RKO (cell line): ENCODE data around the gene ZDHHC19.
"Not testable (repeated sequence)": the region's sequence is repeated elsewhere in the genome, so short reads cannot be mapped to it uniquely, and the experiment has no call there.

Experiments used
- DNase-seq: peaks from one replicate; pipeline ENCODE4 v3.0.0-alpha.2; 2016; ENCODE audit warnings: low spot score

Gene ZDHHC19

DNA sequence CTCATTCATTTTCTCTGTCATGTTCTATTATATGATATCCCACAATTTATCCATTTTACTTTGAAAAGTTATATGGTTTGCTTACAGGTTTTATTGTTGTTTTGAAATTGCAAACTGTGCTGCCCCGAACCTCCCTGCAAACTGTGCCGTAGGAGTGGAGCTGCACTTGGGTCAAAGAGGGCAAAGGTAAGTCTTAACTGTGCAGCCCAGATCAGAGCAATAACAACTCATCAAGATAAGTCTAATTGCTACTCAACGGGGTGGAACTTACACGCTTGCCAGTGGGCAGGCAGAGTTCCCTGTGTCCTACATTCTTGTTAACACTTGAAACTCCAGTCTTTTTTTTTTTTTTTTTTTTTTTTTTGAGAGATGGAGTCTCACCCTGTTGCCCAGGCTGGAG lies 33.2 kb downstream of the ZDHHC19 start:
- no peak for DNase-seq

DNA sequence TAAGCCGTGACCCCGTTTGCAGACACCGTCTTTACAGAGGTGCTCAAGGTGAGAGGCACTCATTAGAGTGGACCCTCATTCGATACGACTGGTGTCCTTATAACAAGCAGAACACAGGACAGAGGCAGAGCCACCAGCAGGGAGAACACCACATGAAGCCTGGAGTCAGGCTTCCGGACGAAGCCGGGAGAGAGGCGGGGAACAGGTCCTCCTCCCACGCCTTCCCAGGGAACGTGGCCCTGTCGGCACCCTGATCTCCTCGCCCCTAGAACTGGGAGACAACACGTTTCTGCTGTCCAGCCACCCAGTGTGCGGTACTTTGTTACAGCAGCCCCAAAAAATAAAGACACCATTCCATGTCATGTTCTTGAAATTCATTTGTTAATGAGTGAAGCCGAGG lies 33.6 kb downstream of the ZDHHC19 start:
- DNase-seq, result no peak

DNA sequence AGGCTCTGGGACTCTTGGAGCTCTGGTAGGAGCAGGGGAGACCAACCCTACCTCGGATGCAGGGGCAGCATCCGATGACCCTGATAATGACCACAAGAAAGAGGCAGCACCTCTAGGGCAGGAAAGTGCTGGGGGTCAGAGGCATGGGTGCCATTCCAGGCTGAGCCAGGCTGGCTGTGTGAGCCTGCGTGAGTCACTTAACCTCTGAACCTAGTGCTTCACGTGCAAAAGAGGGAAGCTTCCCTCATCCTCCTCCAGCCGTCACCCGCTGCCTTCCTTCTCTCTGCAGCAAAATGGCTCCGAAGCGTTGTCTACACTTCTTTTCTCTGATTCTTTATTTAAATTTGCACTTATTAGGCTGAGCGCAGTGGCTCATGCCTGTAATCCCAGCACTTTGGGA lies 35.5 kb downstream of the ZDHHC19 start:
- DNase-seq, result no peak

DNA sequence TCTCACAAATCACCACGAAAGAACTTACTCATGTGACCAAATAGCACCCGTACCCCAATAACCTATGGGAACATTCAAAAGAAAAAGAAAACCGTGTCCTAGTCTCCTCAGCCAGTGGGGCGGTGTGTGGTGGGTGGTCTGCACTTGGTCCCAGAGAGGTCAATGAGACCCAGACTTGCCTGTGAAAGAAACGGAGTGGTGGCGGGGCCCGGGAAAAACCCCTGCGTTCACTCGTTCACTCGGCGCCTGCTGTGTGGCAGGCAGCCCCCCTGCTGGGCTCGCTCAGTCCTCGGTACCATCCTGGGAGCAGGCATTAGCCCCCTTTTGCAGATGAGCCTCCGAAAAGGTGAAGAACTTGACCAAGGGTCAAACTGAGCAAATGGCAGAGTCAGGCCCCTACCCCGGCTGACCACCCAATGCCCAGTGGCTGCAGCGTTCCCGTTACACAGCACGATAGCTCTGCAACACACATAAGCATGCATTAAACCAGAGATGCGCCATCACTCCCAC lies 36.0 kb downstream of the ZDHHC19 start:
- no peak for DNase-seq

DNA sequence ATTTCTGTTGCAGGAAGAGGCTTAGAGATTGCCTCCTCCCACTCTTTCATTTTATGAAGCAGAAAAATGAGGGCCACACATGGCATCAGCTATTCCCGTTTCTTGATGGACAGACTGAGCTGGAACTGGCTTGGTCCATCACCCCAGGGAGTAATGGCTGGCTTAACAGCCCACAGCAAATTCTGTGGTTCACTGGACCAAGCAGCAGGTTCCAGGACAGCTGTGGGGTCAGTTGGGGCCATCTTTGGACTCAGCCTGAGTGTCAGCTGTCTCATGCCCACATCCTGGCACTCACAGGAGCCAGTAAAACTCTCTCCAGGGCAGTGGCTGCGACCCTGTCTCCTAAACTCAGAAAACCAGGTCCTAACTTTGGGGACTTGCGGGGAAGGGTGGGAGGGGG lies 36.5 kb downstream of the ZDHHC19 start:
- DNase-seq, result no peak

DNA sequence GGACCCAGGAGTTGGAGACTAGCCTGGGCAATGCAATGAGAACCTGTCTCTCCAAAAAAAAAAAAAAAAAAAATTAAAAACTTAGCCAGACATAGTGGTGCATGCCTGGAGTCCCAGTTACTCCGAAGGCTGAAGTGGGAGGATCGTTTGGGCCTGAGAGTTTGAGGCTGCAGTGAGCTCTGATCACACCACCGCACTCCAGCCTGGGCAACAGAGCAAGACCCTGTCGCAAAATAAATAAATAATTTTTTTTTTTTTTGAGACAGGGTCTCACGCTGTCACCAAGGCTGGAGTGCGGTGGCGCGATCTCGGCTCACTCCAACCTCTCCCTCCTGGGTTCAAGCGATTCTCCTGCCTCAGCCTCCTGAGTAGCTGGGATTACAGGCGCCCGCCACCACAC lies 40.9 kb downstream of the ZDHHC19 start:
- DNase-seq, result not testable (repeated sequence)

DNA sequence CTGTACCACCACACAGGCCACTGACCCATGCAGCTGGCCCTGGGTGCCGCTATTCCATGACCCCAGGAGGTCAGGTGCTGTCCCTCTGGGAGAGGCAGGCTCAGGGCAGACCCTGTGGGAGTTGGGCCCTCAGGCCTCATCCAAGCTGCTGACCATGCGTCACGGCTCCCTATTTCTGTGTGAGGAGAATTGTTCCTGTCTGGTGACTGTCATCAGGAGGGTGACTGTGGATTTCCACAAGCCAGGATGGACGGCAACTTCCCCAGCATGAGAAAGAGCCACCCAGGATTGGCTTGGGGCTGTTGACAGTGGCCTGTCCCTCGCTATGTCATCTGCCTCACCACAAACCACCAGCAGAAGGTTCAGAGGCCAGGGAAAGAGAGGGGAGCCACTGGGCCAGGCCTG lies 41.4 kb downstream of the ZDHHC19 start:
- no peak for DNase-seq

DNA sequence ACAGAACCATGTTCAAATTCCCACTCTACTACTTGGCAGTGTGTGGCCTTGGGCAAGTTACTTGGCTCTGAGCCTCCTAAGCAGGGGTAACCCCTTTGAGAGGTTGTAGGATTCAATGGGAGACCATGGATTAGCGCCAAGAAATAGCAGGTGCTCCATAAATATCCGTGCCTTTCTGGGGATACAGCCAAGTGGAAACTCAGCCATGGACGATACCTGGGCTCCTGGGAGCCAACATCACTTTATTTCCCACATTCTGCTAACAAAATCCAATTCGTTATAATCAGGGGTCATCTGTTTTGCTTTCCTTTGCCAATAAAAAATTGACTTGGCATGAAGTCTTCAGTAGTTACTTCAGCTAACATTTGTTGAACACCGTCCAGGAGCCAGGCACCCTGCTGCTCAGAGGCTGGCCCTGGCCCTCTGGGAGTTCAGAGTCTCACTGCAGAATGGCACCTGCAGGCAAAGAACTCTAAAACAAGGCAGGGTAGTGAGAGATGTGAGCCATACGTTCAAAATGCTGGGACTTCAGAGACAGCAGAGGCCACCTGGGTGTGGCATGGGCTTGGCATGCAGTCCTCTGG lies 42.3 kb downstream of the ZDHHC19 start:
- no peak for DNase-seq

DNA sequence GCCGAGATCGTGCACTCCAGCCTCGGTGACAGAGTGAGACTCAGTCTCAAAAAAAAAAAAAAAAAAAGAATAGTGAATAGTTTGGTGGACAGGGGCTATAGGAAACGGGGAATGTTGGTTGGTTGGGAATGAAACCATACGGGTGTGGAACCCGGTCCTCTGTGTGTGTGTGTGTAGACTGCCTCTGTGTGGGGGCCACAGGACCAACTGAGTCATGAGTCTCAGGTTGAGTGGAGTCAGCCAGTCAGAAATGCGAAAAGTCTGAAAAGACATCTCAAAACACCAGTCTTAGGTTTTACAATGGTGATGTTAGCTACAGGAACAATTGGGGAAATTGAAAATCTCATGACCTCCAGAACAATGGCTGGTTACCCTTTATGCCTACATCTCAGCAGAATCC lies 44.5 kb downstream of the ZDHHC19 start:
- DNase-seq, result no peak

DNA sequence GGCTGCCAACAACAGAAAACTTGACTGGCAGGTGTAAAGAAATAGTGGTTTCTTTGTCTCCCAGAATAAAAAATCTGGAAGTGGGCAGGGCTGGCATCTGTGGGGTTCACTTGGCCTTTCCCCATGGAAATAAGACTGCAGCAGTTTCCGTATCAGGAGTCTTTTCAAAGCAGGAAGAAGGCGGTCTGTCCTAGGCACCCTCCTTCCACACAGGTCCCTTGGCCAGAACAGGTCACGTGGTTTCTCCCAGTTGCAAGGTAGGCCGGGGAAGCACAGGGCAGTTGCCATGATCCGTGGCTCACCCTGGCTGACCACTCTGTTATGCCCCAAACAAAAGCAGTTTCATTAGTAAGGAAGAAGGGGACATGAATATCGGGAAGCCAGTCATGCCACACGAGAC lies 45.4 kb downstream of the ZDHHC19 start:
- no peak for DNase-seq

DNA sequence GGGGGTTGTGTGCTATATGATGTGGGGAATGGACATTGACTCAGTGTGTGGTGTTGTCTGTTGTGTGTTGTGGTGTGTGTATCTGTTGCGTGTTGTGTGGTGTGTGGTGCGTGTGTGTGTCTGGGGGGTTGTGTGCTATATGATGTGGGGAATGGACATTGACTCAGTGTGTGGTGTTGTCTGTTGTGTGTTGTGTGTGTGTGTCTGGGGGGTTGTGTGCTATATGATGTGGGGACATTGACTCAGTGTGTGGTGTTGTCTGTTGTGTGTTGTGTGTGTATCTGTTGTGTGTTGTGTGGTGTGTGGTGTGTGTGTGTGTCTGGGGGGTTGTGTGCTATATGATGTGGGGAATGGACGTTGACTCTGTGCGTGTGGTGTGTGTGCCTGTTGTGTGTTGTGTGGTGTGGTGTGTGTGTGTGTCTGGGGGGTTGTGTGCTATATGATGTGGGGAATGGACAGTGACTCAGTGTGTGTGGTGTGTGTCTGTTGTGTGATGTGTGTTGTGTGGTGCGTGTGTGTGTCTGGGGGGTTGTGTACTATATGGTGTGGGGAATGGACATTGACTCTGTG lies 46.1 kb downstream of the ZDHHC19 start:
- not testable (repeated sequence) for DNase-seq

DNA sequence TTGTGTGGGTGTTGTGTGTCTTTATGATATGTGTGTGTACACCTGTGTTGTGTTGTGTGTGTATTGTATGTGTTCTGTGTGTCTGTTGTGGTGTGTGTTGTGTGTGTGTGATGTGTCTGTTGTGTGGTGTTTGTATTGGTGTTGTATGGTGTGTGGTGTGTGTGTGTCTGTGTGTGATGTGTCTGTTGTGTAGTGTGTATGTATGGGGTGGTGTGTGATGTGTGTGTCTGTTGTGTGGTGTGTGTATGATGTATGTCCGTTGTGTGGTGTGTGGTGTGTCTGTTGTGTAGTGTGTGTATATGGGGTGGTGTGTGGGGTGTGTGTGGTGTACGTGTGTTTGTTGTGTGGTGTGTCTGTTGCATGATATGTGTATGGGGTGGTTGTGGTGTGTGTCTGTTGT lies 46.6 kb downstream of the ZDHHC19 start:
- DNase-seq, result no peak

DNA sequence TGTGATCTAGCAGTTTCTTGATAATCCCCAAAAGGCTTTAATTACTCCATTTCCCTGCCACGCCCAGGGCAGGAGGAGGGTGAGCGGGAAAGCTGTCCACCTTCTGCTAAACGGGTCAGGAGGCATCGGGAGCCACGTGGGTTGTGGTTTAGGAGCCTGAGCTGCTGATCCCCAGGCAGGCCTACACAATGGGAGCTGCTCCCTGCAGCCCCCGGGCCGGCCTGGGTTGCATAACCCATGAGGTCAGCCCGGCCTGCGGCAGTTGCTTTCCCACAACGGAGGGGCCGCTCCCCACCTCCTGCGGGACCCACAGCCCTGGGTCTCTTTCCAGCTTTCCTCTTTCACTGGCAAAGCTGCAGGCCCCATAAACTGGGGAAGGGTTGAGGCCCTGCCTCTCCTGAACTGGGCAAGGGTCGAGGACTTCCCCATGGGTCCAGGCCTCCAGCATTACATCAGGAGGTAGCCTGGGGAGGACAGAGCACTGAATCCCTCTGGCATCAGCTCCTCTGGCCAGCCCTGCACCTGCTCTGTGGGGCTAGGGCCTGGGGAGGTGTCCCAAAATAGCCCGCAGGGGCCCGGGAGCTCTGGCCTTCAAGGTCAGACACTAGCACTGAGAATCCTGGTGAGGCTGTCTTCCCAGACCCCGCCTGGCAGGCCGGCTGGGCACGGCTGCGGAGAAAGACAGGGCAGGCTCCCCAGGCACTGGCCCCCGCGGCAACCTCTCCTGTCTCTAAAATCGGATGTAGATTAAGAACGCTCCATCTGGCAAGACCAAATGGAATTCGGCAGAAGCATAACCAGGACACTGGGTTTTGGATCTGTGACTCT lies 47.3 kb downstream of the ZDHHC19 start:
- DNase-seq, result no peak

DNA sequence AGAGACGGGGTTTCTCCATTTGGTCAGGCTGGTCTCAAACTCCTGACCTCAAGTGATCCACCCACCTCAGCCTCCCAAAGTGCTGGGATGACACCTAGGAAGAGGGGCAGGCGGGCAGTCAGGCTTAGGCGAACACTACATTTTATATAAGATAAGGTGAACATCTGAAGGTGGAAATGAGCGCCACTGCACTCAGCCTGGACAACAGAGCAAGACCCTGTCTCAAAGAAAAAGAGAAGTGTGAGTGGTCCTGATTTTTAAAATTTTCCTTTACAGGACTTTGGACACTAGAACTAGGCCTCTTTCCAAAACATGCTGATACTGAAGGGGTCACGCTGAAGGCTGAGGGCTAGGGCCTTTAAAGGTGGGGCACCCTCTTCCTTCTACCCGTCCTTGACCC lies 48.0 kb downstream of the ZDHHC19 start:
- DNase-seq, result no peak

DNA sequence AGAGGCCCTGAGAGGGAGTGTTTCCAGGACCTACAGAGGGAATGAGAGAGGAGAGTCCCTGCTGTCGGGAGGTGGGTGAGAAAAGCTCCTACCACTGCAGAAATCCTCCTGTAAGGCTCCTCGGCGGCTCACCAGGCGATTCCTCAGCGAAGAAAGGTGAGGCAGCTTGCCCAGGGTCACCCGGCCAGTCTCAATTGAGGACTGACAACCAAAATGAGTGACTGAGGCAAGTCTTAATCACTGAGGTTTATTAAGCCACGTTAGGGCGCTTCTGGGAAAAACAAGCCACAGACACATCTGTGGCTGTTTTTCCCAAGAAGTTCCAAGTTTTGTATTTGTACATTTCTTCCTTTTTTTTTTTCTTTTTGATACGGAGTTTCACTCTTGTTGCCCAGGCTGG lies 48.5 kb downstream of the ZDHHC19 start:
- no peak for DNase-seq

DNA sequence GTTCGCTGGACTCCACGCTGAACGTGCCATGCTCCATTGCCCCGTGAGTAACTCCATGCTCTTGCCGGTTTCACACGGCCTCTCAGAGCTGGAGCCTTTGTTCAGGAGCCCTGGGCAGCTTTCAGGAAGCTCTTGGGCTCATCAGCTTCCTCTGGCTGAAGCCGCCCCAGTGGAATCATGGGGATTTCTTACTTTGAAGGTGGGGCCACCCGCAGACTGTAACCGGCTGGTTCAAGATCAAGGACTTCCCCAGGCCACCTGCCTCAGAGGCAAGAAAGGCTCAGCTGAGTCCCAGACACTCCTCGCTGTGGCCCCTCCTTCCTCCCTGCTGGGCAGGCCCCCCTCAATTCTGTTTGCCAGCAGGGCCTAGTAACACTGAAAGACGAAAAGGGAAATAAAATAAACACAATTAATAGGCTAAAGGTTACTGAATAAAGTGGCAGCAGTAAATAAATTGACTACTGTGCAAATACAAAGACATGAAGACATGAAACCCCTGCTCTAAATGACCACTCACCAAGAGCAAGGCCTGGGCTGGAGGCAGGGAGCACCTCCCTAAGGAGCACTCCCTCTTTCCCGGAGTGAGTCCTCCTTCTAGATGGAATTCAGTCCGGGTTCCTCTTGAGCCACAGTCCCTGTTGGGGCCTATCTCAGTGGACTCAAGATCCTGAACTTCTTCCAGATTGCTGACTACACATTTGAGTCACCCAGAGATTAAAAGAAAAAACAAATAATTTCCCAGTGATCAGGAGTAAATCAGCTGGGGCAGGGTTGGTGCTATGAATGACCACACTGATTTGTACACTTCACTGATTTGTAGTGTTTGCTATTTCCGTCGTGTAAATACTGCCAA lies 51.0 kb downstream of the ZDHHC19 start:
- DNase-seq, result no peak

DNA sequence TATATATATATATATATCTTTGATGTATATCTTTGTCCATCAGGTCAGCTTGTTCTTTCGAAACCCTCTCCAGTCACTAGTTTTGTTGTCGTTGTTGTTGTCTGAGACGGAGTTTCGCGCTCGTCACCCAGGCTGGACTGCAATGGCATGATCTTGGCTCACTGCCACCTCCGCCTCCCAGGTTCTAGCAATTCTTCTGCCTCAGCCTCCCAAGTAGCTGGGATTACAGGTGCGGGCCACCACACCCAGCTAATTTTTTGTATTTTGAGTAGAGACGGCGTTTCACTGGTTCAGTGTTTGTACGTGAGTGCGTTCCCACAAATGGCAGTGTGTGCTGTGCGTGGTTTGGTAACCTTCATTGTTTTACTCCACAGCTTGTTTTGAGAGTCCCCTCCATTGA lies 51.7 kb downstream of the ZDHHC19 start:
- DNase-seq, result no peak

DNA sequence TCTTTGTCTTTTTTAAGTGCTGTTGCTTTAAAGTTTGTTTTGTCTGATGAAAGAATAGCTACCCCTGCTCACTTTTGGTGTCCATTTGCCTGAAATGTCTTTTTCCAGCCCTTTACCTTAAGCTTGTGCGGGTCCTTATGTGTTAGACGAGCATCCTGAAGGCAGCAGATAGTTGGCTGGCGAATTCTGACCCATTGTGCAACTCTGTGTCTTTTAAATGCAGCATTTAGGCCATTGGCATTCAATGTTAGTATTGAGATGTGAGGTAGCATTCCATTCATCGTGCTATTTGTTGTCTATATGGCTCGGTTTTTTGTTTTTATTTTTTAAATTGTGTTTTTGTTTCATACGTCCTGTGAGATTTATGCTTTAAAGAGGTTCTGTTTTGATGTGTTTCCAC lies 55.0 kb downstream of the ZDHHC19 start:
- DNase-seq, result no peak

DNA sequence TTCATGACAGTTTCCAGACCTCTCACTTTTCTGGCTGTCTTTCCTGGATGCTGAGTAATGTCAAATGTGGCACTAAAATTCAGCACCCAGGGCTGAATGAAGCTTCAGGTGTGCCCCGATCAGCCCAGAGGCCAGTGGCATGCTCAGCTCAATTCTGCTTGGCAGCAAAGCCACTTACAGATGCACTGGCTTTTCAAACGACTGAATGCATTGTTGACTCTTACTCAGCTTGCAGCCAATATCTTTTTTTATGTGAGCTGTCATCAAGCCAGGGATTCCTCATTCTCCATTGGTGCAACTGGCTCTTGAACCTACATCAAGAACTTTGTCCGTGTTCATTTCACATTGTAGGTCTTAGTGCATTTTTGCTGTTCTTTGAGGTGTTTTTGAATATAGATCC lies 60.7 kb downstream of the ZDHHC19 start:
- no peak for DNase-seq

DNA sequence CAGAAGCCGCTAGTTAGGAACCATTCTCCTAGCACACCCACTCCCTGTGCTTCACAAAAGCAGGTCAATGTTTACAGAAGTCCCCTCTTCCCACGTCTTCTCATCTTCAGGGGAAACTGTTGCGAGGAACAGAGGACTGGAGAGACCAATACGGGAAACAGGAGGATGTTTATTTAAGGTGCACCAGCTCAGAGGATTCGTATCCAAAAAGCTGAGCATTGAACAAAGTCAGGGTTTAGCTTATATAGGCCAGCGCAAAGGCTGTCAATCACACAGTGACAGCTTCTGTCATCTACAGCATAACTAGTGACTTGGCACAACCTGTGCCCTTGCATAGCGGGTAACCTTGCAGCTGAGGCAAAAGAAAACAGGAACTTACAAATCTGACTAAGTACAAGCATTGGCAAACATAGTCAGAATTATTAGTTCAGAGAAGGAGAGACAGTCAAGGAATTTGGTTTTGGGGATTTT lies 61.3 kb downstream of the ZDHHC19 start:
- DNase-seq, result no peak

DNA sequence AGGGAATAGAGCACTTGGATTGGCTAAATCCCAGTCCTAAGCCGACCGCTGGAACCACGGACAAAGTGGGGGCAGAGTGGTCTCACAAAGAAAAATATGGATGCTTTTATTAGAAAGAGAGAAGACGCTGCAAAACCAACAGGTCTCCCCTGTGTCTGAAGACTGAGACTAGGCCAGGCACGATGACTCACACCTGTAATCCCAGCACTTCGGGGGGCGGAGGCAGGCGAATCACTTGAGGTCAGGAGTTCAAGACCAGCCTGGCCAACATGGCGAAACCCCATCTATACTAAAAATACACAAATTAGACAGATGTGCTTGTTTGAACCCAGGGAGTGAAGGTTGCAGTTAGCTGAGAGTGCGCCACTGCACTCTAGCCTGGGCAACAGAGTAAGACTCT lies 61.8 kb downstream of the ZDHHC19 start:
- DNase-seq, result no peak
